ENCODE data around the gene HMG20B.

HMG20B gene

DNA sequence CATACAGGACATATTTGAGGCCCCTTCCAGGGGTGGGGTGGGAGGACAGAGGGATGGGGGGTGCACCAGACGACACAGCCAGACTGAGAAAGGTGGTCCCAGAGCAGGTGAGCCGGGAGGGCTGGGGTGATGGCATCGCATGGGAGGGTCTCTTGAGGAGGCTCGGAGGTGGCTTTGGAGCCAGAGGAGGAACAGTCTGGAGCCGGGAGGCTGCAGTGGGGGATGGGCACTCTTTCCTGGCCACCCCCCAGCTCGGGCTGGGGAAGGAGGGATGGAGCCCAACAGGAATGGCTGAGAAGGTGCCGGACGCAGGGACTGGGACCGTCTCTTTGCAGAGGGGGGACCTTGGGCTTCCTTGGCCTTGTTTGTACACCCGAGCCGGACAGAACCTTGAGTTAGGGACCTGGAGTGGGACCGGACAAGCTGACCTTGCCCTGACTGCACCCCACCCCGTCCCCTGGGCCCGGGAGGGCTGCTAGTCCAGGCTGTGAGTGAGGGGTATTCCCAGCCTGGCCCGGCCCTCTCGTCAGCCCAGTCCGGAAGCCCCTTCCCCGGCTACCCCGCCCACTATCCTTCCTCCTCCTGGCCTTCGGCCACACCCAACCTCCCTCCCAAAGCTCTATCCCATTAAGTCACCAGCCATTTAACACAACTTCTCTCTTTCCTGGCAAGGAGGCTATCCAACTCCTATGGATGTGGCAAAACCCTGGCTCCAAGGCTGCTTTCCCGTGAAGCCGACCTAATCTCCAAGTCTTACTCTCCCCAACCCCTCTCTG is 34.7 kb downstream of the HMG20B start:
- DNase-seq (ENCODE audit: low spot score) = peak; percentile 71

DNA sequence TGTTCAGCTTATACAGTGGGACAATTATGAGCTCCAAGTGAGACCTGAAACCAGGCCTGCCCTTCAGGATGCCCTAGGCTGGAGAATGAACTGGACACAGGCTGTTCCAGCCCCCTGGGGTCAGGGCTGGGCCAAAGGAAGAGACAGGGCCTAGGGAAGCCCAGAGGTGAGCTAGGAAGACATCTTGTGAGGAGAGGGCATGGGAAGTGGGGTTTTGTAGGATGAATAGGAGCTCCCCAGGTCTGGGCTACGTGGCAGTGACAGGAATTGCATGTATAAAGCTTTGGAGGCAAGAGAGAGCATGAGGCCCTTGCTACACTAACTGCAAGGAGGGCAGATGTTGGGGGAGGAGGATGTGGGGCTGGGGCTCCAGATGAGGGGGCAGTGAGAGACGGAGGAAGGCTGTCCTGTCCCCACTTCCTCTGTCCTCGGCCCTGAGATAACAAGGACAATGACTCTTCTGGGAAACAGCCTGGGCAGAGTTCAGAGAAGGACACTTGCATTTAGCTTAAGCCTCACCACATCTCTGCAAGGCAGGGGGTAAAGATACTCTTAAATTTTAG is 35.4 kb downstream of the HMG20B start:
- no peak for DNase-seq (ENCODE audit: low spot score)

DNA sequence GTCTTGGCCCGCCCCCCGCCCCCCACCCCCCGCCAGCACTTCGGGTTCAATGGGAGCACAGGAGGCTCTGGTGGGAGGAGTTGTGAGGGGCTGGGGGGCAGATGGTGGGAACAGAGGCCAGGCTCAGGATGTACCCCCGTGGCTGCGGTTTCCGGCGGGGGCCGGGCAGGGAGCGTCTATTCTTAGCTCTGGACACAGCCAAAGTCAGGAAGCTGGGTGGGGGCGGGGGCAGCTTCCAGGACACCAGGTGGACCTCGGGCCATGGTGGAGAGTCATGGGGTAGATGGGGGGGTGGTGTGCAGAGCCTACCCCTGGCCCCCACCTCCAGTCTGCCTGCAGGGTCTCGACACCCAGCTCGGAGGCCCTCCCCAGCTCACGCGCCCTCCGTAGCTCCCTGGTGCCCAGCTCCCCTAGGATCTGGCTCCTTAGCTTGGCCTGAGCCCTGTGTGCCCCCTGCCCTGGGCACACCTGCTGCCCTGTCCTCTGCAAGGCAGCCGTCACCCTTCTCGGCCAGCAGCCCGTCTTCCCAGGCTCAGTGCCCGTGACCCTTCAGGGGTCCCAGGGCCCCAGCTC is 36.1 kb downstream of the HMG20B start:
- DNase-seq (ENCODE audit: low spot score) = no peak

DNA sequence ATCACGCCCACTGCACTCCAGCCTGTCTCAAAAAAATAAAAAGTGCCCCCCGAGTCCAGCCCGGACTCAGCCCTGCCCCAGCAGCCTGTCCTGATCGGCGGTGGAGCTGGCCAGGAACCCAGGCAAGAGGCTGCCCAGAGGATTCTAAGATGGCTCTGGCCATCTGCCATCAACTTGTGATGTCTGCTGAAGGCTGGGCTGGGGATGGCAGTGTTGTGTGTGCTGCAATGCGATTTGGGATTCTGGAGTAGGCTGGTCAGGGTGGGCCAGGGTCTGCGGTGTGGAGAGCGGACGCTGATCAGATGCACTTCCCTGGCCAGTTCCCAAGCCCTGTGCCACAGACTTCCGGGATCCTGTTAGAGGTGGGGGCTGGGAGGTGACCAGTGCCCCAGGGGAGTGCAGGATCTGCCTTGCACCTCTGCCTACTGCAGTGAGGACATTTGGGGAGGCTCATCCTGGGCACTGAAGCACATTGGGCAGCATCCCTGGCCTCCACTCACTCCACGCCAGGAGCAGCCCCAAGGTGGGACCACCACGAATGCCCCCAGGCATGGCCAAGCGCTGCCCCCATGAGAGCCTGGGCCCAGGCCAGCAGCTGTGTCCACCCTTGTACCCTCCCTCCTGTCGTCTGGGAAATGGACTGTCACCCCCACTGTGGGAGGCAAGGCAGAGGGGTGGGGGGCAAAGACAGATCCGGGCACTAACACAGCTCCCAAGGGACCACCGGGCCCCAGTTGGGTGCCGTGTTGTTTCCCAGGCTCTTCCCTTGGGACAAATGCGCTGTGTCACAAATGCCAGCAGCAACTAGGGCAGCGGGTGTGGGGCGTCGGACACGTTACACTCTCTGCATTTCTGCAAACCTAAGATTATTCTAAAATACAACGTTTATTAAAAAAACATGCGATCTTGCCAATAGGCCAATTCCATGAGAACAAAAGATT is 37.3 kb downstream of the HMG20B start:
- DNase-seq (ENCODE audit: low spot score) = no peak

DNA sequence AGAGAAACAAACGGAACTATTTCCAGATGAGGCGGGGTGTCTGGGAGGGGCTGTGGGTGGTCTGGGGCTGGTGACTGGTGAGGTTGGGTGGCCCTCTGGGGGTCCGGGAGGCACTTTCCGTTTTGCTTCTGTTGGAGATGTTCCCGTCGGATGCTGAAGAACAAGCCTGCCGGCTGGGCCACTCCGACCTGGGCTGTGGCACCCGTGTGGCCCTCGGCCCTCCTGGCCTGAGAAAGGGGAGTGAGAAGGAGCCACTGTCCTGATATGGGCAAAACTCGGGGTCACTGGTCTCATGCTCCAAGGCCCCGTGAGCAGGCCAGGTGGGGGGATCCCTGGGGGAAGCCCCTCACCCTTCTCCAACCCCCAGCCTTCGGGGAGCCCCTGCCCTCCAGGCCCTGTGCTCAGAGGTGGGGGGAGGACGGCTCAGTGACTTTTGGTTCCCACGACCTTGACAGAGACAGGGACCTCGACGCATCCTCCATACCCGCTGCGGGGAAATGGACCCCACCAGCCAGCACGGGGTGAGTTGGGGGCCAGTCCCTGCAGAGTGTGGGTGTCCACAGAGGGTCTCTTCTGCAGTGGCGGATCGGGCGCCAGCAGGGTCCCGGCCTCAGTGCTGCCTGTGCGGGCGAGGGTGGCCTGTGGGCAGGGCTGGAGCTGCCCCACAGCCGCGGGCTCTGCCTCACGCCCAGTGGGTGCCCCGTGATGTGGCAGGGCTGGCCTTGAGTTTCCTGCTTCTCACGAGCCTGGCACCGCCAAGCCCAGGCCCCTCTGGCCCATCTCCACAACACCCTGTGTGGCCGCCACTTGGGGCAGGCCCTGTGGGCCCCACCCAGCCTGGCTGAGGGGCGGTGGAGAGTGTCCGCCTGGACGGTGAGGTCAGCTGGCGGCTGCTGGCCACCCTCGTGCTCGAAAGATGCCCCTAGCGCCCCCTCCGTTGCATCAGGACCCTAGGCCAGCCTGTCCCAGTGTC is 38.3 kb downstream of the HMG20B start:
- no peak for DNase-seq (ENCODE audit: low spot score)

DNA sequence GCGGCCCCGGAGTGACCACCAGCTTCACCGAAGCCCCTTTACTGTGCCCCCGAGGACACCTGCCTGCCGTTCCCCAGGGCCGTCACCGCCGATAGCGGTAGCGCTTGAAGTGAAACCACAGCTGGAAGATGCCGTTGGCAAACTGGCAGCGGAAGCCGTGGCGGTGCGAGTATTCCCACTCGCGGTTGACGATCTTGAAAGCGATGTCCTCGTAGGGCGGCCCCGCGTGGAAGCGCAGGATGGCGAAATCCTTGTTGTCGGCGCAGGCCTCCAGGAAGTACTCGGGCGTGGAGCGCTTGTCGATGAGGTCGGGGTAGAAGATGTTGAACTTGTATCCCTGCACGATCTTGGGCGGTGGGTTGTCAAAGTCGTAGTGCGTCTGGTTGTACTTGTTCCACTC is 39.1 kb downstream of the HMG20B start:
- no peak for DNase-seq (ENCODE audit: low spot score)

DNA sequence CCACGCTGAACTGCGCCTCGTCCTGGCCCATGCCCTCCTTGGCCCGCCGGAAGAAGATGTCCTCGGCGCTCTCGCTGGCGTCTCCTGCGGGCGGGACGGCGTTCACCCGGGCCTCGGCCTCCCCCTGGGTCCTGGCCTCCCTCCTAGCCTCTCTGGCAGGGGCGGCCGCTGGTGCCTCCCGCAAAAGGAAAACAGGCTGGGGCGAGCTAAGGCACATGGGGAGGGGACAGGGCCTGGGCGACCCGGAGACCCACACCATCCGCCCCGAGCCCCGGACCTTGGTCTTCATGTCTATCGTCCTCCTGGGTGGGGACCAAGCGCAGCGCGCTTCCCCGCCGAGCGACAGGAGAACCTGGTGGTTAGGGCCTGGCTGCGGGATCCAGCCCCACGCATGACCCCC is 39.6 kb downstream of the HMG20B start:
- DNase-seq (ENCODE audit: low spot score) = no peak

DNA sequence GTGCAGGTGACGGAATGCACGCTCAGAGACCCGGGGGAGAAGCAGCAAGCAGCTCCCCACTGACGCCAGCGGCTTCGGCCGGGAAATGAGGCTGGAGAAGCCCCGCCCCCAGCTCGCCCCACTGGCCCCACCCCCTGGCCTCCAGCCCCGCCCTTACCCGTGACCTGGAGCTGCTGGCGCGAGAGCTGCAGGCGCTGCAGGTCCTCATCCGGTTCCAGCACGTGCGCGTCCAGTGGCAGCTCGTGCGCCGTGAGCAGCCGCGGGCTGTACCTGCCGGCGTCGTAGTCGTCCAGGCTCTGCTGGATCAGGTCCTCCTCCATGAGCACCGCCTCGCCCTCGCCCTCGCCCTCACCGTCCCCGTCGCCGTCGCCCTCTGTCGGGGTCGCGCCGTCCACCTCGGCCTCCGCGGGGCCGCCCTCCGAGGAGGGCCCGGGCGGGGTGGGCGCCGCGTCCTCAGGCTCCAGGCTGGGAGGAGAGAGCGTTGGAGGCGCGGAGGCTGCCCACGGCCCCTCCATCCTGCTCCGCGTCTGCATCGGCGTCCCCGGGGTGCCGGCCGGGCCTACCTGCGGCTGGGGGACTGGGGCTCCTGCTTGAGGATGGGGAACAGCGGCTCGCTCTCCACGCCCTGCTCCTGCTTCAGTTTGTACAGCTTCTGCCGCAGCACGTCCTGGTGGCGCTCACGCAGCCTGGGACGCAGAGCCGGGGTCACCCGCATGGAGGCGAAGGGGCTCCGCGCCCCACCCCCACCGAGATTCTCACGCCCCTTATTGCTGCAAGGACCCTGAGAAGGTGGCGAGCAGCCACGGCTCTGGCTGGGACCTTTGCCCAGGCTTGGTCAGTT is 40.4 kb downstream of the HMG20B start:
- no peak for DNase-seq (ENCODE audit: low spot score)

DNA sequence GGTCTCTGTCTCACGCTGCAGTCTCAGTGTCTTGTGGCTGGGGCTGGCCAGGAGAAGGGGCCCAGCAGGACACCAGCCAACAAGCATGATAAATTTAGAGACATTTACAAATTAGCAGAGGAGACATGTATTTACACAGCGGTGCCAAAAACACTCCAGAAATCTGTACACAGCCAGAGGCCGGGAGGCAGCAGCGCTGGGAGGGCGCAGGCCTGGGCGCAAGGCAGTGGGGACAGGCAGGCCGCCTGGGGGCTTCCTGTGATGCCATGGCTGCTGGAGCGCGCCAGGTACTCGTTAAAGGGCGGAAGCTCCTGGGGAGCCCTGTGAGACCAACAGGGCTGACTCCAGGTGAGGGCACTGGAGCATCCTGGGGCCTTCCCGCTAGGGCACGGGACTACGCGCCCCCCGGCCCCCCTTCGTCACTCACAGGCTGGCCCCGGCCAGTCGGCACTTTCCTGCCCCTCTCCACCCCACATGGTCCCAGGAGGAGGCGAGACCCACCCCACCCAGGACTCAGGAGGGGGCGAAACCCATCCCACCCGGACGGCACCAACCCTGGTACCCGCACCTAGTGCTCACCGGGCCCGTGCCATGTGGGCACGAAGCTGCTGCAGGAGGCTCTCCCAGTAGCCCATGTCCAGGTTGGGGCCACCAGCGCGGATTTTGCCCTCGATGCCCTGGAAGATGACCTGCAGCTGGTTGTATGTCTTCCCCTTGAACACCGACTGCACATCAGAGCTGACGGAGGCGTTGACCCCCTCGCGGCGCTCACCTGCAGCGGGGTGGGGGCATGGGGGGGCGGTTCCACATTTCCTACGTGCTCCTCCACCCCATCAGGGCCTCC is 41.3 kb downstream of the HMG20B start:
- no peak for DNase-seq (ENCODE audit: low spot score)

DNA sequence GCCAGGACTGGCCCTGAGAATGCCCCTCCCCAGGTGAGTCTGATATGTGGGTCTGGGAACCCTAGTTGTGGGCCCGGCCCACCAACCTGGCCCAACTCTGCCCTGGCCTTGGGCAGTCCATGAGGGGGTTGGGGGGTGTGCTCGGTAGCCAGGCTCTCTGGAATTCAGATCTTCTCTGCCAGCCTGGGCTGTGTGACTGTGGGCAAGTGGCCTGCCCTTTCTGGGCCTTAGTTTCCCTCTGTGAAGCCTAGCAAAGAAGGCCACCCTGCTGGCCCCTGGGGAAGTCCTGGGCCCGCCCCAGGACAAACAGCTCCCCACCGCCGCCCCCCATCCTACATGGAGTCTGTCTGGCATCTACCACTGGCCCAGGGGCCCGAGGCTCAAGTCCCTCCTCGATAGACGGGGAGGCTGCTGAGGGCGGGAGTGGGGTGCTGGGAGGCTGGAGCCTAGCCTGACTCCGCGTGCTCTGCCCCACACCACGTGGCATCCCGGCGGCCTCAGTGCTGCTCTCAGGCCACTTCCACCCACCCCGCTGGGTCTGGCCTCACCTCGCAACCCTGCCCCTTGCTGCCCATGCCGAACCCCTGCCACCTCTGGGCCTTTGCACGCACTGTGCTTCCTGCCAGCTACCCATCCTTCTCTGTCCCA is 42.2 kb downstream of the HMG20B start:
- no peak for DNase-seq (ENCODE audit: low spot score)

DNA sequence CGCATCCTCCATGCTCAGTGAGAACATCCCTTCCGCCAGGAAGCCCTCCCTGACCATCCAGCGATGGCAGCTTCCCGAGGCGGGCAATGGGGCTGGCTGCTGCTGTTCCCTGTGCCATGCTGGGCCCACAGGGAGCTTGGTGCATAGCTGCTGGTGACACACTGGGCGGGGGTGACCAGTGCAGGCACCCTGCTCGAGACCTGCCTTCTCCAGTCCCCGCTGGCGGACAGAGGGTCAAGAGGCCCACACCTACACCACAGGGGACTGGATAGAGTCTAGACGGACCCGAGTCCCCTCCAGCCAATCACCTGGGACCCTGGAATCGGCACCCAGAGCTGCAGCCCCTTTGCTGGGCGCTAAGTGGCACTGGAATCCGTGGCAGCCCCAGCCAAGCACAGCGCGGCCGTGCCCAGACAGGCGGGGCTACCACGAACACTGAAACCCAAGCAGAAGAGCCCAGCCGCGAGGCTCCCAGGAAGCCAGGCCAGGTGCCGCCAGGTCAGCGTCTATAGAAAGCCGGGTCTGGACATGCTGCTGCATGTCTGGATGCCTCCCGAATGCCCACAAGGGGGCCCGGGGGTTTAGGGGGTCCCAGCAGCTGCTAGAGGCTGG is 42.9 kb downstream of the HMG20B start:
- DNase-seq (ENCODE audit: low spot score) = no peak

DNA sequence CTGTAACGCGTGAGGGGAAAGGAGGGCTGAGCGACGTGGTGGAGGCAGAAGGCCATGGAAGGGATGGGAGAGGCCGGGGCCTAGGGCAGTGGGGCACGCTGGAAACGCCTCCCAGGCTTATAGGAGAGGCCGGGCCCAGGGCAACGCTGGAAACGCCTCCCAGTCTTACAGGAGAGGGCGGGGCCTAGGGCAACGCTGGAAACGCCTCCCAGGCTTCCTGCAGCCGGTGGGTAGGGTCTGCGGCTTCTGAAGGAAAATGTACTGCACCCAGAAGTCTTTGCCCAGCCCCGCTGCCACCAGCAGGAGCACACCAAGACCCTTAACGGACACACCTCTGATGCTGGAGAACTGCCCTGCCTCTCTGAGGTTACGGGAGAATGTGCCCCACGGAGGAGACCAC is 44.7 kb downstream of the HMG20B start:
- no peak for DNase-seq (ENCODE audit: low spot score)

DNA sequence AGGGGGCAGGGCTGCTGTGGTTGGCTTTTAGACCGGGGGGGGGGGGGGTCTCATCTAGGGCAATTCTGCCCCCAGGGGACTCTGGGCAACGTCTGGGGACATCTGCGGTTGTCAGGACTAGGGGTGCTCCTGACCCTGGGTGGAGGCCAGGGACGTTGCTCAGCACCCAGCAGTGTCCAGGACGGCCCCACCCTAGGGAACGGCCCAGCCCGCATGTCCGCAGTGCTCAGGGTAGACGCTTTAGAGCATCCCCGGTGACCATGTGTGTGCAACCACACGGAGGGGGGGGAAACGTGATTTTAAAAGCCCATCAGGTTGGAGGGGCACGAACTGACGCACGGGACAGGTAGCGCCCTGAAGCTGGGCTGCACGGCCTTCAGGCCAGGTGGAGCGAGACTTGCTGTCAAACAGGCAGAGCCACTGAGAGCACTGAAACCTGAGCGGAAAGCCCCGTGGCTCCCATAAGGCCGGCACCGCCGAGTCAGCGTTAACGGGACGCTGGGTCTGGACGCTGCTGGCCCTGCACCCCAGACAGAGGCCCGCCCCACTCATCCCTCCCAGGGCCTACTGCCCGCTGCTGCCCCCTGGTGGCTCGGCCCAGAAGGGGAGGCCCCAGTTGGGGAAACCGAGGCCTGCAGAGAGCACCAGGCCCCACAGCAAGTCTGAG is 45.5 kb downstream of the HMG20B start:
- DNase-seq (ENCODE audit: low spot score) = peak; percentile 94

DNA sequence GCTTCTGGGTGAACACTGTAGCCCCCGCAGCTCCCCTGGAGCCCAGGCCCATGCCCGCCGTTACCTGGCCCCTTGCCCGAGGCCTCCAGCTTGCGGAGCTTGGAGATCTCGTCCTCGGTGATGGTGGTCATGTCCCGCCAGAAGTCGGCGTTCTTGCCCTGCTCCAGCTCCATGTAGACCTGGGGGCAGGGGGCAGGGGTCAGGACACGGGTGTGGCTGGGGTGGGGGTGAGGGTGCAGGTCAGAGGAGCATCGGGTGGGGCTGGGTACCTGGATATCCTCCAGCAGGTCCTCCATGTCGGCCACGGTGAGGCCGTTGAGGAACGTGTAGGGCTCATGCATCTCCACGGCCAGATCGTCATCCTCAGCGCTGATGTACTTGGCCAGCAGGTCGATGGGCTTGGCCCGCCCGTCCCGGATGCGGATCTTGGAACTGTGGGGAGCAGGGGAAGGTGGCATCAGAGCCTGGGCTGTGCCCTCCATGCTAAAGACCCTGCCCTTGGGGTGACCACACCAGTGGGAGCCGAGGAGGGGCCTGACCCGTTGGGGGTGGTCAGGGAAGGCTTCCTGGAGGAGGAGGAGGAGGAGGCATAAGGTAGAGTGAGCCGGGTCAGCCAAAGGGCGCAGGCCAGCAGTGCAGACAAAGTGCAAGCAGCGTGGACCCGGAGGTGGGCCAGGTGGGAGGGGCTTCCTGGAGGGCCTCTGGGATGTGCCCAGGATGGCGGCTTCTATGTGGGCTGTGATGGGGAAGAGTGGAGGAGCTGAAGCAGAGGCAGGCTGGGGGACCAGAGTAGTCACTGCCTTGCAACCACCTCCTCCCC is 46.3 kb downstream of the HMG20B start:
- DNase-seq (ENCODE audit: low spot score) = no peak

DNA sequence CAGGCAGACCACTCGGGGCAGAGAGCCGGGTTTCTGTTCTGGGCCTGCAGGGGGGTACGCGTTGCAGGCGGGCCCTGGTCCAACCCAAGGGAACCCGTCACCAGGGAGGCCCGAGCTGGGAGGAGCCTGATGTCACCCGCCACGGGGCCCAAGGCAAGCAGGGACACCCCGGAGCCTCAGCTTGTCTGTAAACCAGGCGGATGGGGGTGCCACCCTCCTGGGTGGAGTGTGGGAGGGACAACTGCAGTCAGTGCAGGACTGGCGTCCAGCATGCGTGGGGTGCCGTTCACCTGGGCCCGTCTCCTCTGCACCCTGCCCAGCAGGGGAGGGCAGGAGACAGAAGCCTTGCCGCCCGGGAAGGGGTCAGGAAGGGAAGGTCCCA is 46.9 kb downstream of the HMG20B start:
- no peak for DNase-seq (ENCODE audit: low spot score)

DNA sequence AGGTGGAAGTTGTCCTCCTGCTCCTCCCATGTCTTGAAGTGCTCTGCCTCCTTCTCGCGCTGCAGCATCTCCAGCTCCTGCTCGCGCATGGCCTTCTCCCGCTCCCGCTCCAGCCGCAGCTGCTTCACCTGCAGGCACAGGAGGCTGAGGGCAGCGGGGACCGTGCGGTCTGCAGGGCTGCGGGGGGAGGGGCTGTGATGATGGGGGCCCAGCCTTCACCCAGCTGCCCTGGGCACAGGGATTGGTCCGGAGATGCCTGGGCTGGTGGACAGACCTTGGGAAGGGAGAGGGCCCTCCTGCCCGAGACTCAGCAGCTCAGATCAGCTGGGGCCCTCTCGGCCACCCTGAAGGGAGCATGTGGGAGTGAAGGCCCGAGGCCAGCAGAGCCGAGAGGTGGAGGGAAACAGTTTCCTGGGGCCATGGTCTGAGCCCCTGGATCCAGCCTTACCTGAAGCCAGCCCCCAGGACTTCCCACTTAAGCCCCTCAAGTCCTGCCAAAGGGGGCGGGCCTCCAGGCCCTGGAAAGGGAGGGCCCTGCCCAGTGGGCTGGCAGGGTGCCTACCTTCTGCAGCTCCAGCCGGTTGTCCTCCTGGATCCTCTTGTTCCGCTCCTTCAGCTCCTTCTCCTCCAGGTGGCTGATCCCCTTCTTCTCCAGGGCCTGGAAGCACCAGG is 47.5 kb downstream of the HMG20B start:
- DNase-seq (ENCODE audit: low spot score) = peak; percentile 36

Data from GM03348 (cell line).